HG03342 (cell line): ENCODE measurements around the gene RAB38.

Experiments used
- ATAC-seq: cut with Tn5 transposase; IDR thresholded peaks from one replicate; pipeline ENCODE4 v1.9.1; 2021; ENCODE audit warnings: mild to moderate bottlenecking, moderate library complexity; ENCODE audit not compliant: unreplicated experiment

The RAB38 gene

GRCh38 chr11:88170673-88171072 is 4.6 kb downstream of the RAB38 start:
- ATAC-seq: no peak

- ATAC-seq: no peak
Observed at GRCh38 chr11:88169881-88170280, 5.4 kb downstream of the RAB38 start.

GRCh38 chr11:88169471-88169870 is 5.8 kb downstream of the RAB38 start:
- ATAC-seq: no peak

- no peak for ATAC-seq
Observed at GRCh38 chr11:88167853-88168252, 7.4 kb downstream of the RAB38 start.

GRCh38 chr11:88164806-88165585 is 10.2 kb downstream of the RAB38 start:
- no peak for ATAC-seq

- ATAC-seq: no peak
Observed at GRCh38 chr11:88164320-88164719, 10.9 kb downstream of the RAB38 start.

- ATAC-seq: no peak
Observed at GRCh38 chr11:88158081-88158480, 17.2 kb downstream of the RAB38 start.

GRCh38 chr11:88157370-88157769 is 17.9 kb downstream of the RAB38 start:
- no peak for ATAC-seq

GRCh38 chr11:88152381-88152780 is 22.9 kb downstream of the RAB38 start:
- no peak for ATAC-seq

GRCh38 chr11:88151709-88152265 is 23.5 kb downstream of the RAB38 start:
- ATAC-seq: no peak

- ATAC-seq: no peak
Observed at GRCh38 chr11:88146106-88146505, 29.1 kb downstream of the RAB38 start.

GRCh38 chr11:88139865-88140264 is 35.4 kb downstream of the RAB38 start:
- ATAC-seq: no peak

- no peak for ATAC-seq
Observed at GRCh38 chr11:88131764-88132470, 43.3 kb downstream of the RAB38 start.

- no peak for ATAC-seq
Observed at GRCh38 chr11:88122956-88123355, 52.3 kb downstream of the RAB38 start.

GRCh38 chr11:88119561-88119960 is 55.7 kb downstream of the RAB38 start:
- no peak for ATAC-seq

- ATAC-seq: no peak
Observed at GRCh38 chr11:88117281-88117858, 57.9 kb downstream of the RAB38 start.

- ATAC-seq: no peak
Observed at GRCh38 chr11:88115828-88116755, 59.2 kb downstream of the RAB38 start.

- no peak for ATAC-seq
Observed at GRCh38 chr11:88114486-88115045, 60.7 kb downstream of the RAB38 start.

GRCh38 chr11:88106666-88107065 is 68.6 kb downstream of the RAB38 start:
- ATAC-seq: no peak

- ATAC-seq: no peak
Observed at GRCh38 chr11:88105951-88106350, 69.3 kb downstream of the RAB38 start.
